K562 (cell line): ENCODE measurements around the gene RNF141. TPM values are rescaled to one million over a fixed set of nuclear protein-coding genes. Genes with fewer than 3 reads are reported as not detected.

Experiments
- CBX3 ChIP-seq, 2 experiments: IDR thresholded peaks; 1 replicate in 1 of 2; 2 replicates in 1 of 2; pipeline ENCODE4 v1.6.1; 2012; ENCODE audit warnings: inconsistent platforms in 2 of 2, low read length in 2 of 2, borderline replicate concordance in 1 of 2, control low read depth in 1 of 2
- ETV5 ChIP-seq: sonication (generic); formaldehyde crosslinking; IDR thresholded peaks from 2 replicates; pipeline ENCODE4 v1.4.0; 2020; ENCODE audit warnings: low read depth, mild to moderate bottlenecking, missing genetic modification reagents
- EZH2 ChIP-seq: IDR thresholded peaks from 2 replicates; pipeline ENCODE4 v1.6.1; 2012; ENCODE audit warnings: low read depth, mild to moderate bottlenecking, inconsistent platforms, low read length, borderline replicate concordance
- GATAD2A ChIP-seq: fragments of 450-650 bp; IDR thresholded peaks from 2 replicates; pipeline ENCODE4 v1.6.1; 2017
- HDAC1 ChIP-seq, 2 experiments: fragments of 450-650 bp; IDR thresholded peaks; 2 replicates each; pipeline ENCODE4 v1.6.1; 2016 to 2017; ENCODE audit warnings: inconsistent platforms in 1 of 2, mild to moderate bottlenecking in 1 of 2, moderate library complexity in 1 of 2
- NCOA4 ChIP-seq: fragments of 450-650 bp; IDR thresholded peaks from 2 replicates; pipeline ENCODE4 v1.6.1; 2018; ENCODE audit warnings: mild to moderate bottlenecking; ENCODE audit not compliant: partially characterized antibody
- POLR2AphosphoS2 ChIP-seq: IDR thresholded peaks from 2 replicates; pipeline ENCODE4 v1.6.1; 2012; ENCODE audit warnings: low read length, improper control_type of control experiment
- RBM15 ChIP-seq: fragments of 200-400 bp; formaldehyde crosslinking; IDR thresholded peaks from 2 replicates; pipeline ENCODE4 v1.6.1; 2018; ENCODE audit warnings: mild to moderate bottlenecking, low read length, moderate library complexity; ENCODE audit not compliant: insufficient read depth
- RUNX1 ChIP-seq: sonication (generic); IDR thresholded peaks from 2 replicates; pipeline ENCODE4 v1.6.1; 2016; ENCODE audit warnings: antibody characterized with exemption, low read depth
- SAFB2 ChIP-seq: fragments of 200-400 bp; formaldehyde crosslinking; IDR thresholded peaks from 2 replicates; pipeline ENCODE4 v1.6.1; 2018; ENCODE audit warnings: borderline replicate concordance, low read length, low read depth, moderate library complexity; ENCODE audit not compliant: severe bottlenecking
- SAP30 ChIP-seq: fragments of 200-600 bp; sonication (generic); IDR thresholded peaks from 2 replicates; pipeline ENCODE4 v1.6.1; 2012; ENCODE audit warnings: borderline replicate concordance, low read depth, mild to moderate bottlenecking, moderate library complexity, low read length, control low read depth, inconsistent platforms; ENCODE audit not compliant: insufficient read depth, poor library complexity, severe bottlenecking
- SP2 ChIP-seq: IDR thresholded peaks from 2 replicates; pipeline ENCODE4 v1.6.1; 2011; ENCODE audit warnings: mild to moderate bottlenecking, low read depth, low read length, moderate library complexity; ENCODE audit not compliant: poor library complexity, severe bottlenecking; ENCODE audit errors: extremely low read depth
- ZNF133 ChIP-seq: fragments of 250-450 bp; sonication (Bioruptor Pico); IDR thresholded peaks from 2 replicates; pipeline ENCODE4 v1.4.0; 2020; ENCODE audit warnings: mild to moderate bottlenecking
- polyA plus RNA-seq, 8 experiments: library from polyadenylated mRNA; depleted of rRNA in 4 of 8; stranded (reverse) in 5 of 8; unstranded in 3 of 8; fragments of >200 nt; fragmentation: Nextera tagmentation in 2 of 8; fragmentation: Illumina TruSeq in 1 of 8; extraction: Ambion mirVana in 2 of 8; extraction: Trizol in 1 of 8; gene quantifications; 2 replicates each; pipeline versions ENCODE4 v1.2.1 to v1.2.3, GENCODE V29; 2011 to 2014; ENCODE audit warnings: inconsistent platforms in 1 of 8, missing spikeins in 1 of 8
- total RNA-seq, 7 experiments: library from RNA; depleted of rRNA in 6 of 7; stranded (reverse); fragments of >200 nt in 6 of 7; fragmentation: Illumina TruSeq in 2 of 7; extraction: Trizol in 2 of 7; gene quantifications; 2 replicates each; pipeline versions ENCODE4 v1.2.1 to v1.2.3, GENCODE V29; 2011 to 2021; ENCODE audit warnings: low replicate concordance in 1 of 7
- TF ChIP-seq, protein P1 (sequence below): fragments of 250-450 bp; sonication (Bioruptor Pico); IDR thresholded peaks from 2 replicates; pipeline ENCODE4 v1.8.0; 2021; ENCODE audit warnings: mild to moderate bottlenecking, moderate library complexity
- TF ChIP-seq, protein P2 (sequence below): fragments of 450-650 bp; IDR thresholded peaks from 2 replicates; pipeline ENCODE4 v1.6.1; 2017; ENCODE audit warnings: mild to moderate bottlenecking, moderate library complexity
- TF ChIP-seq, protein P3 (sequence below): fragments of 450-650 bp; conservative IDR thresholded peaks from 2 replicates; pipeline ENCODE4 v1.6.1; 2016; ENCODE audit warnings: missing genetic modification characterization, low read depth, mild to moderate bottlenecking, missing compliant biosample characterization, moderate library complexity
- TF ChIP-seq, protein P4 (sequence below): fragments of 450-650 bp; IDR thresholded peaks from 2 replicates; pipeline ENCODE4 v1.7.0; 2016; ENCODE audit warnings: borderline replicate concordance

The RNF141 gene
- total and polyA plus RNA-seq, 9 of the 15 experiments (the other 6 are each of a cell fraction or from before 2014, with no cell fraction given) = 9.7 to 51.9 (median 18.9) TPM

DNA sequence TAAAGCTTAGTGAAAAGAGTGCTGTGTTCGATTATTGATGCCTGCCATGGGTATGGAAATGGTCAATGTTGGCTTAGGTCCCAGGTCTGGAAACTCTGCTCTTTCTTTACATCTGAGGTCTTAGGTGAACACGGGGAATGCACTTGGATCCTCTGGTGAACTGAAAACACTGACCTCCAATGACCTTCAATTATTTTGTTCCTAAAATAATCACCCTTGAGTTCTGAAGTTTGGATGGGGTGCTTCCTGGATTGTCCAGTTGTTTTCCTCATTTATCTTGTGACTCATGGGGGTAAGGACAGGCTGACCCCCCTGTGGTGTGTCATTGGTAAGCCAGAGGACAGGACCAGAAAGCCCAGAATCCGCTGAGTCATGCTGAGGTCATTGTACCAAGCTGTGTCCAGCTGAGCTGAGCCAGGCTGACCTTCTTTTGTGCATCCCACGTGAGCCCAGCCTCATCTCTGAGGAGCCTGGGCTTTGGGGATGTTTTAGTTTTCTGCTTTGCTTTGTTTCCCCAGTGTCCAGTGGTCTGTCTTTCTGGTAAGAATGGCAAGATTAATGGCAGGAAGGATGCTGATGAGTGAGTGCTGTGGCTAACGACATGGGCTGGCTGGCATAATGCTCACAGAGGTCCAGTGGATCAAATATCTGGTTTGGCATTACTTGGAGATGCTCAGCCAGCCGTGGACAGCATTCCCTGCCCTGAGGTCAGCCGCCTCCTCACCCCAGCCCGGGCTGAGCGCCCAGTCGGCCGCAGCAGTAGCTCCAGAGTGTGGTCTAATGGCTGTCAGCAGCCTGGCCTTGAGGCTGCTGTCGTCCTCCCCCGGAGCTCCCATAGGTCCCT lies 50.4 kb downstream of the RNF141 start (continued):
- TF ChIP-seq NCOA4 = no peak
- TF ChIP-seq ZNF133 (CRISPR knock-in tag) = no peak
- TF ChIP-seq, protein P1, sequence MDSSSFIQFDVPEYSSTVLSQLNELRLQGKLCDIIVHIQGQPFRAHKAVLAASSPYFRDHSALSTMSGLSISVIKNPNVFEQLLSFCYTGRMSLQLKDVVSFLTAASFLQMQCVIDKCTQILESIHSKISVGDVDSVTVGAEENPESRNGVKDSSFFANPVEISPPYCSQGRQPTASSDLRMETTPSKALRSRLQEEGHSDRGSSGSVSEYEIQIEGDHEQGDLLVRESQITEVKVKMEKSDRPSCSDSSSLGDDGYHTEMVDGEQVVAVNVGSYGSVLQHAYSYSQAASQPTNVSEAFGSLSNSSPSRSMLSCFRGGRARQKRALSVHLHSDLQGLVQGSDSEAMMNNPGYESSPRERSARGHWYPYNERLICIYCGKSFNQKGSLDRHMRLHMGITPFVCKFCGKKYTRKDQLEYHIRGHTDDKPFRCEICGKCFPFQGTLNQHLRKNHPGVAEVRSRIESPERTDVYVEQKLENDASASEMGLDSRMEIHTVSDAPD = no peak
- no peak for TF ChIP-seq SAFB2
- TF ChIP-seq, protein P2, sequence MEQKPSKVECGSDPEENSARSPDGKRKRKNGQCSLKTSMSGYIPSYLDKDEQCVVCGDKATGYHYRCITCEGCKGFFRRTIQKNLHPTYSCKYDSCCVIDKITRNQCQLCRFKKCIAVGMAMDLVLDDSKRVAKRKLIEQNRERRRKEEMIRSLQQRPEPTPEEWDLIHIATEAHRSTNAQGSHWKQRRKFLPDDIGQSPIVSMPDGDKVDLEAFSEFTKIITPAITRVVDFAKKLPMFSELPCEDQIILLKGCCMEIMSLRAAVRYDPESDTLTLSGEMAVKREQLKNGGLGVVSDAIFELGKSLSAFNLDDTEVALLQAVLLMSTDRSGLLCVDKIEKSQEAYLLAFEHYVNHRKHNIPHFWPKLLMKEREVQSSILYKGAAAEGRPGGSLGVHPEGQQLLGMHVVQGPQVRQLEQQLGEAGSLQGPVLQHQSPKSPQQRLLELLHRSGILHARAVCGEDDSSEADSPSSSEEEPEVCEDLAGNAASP = no peak; the same call in 1 of the 2 replicates
- peak in 1 of 2 experiments; percentile 31; a peak in 1 of 3 replicates for TF ChIP-seq CBX3 (IDR thresholded peaks at IDR 0.05; ENCODE audit: borderline replicate concordance in 1 of 2, low read length in 2 of 2)
- TF ChIP-seq GATAD2A = no peak
- TF ChIP-seq, protein P3, sequence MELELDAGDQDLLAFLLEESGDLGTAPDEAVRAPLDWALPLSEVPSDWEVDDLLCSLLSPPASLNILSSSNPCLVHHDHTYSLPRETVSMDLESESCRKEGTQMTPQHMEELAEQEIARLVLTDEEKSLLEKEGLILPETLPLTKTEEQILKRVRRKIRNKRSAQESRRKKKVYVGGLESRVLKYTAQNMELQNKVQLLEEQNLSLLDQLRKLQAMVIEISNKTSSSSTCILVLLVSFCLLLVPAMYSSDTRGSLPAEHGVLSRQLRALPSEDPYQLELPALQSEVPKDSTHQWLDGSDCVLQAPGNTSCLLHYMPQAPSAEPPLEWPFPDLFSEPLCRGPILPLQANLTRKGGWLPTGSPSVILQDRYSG (tag) = no peak
- TF ChIP-seq, protein P4, sequence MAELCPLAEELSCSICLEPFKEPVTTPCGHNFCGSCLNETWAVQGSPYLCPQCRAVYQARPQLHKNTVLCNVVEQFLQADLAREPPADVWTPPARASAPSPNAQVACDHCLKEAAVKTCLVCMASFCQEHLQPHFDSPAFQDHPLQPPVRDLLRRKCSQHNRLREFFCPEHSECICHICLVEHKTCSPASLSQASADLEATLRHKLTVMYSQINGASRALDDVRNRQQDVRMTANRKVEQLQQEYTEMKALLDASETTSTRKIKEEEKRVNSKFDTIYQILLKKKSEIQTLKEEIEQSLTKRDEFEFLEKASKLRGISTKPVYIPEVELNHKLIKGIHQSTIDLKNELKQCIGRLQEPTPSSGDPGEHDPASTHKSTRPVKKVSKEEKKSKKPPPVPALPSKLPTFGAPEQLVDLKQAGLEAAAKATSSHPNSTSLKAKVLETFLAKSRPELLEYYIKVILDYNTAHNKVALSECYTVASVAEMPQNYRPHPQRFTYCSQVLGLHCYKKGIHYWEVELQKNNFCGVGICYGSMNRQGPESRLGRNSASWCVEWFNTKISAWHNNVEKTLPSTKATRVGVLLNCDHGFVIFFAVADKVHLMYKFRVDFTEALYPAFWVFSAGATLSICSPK = no peak
- no peak for TF ChIP-seq RBM15
- peak in 1 of 2 experiments; percentile 74; a peak in 2 of 4 replicates for TF ChIP-seq HDAC1 (IDR thresholded peaks at IDR 0.05)
- TF ChIP-seq EZH2 = no peak
- TF ChIP-seq SAP30 = no peak
- no peak for TF ChIP-seq SP2
- TF ChIP-seq RUNX1 = no peak
- no peak for TF ChIP-seq ETV5 (CRISPR knock-in tag)
- TF ChIP-seq POLR2AphosphoS2 = no peak
